ENCODE results near the gene FCHSD2. TPM values are rescaled to one million over a fixed set of nuclear protein-coding genes. Genes with fewer than 3 reads are reported as not detected.

The FCHSD2 gene
- total and polyA plus RNA-seq, 2 of the 13 experiments (the other 11 are each of a cell fraction or from before 2014, with no cell fraction given): 20.5 to 24.8 TPM

GRCh38 chr11:73149105-73149504, 7.0 kb upstream of the FCHSD2 start:
- intact Hi-C loops (cut with micrococcal nuclease; ENCODE audit: unreplicated experiment) (no loop called here), in situ Hi-C loops (cut with HindIII; ENCODE audit: extremely low pct_ligation_motif_present, low pct_unique_long_range_greater_than_20kb) (no loop called here)
- Histone ChIP-seq H3K4me3 (replicated peaks in 1 of 3; ENCODE audit: insufficient read depth in 1 of 3, low read depth in 2 of 3, low read length in 3 of 3) (no peak overlapping the region), H3K36me3 (replicated peaks in 1 of 2; ENCODE audit: control insufficient read depth in 1 of 2, insufficient read depth in 2 of 2, low read length in 2 of 2) (no peaks in the 10 kb centered on the region), H3K9ac (ENCODE audit: insufficient read depth, low read depth, low read length) (no peak overlapping the region), H3K27ac (ENCODE audit: extremely low read length, insufficient read depth, low read length) (peak overlapping the region; percentile 39), H3K9me3 (ENCODE audit: low read length) (no peaks in the 10 kb centered on the region), H3K4me1 (ENCODE audit: insufficient read depth, low read length) (peaks cover 86% of the 10 kb centered on the region), H3K79me2 (ENCODE audit: insufficient read depth, low read length) (no peaks in the 10 kb centered on the region), H2AFZ (ENCODE audit: low read length) (no peak overlapping the region), H3K27me3 (ENCODE audit: control insufficient read depth in 1 of 2, insufficient read depth in 2 of 2, low read length in 2 of 2) (no peaks in the 10 kb centered on the region), H4K20me1 (ENCODE audit: insufficient read depth, low read length) (no peaks in the 10 kb centered on the region), H3K4me2 (ENCODE audit: low read depth, low read length) (no peak overlapping the region)
- BruUV-seq (replicated peaks): no TSS peak
- FAIRE-seq (no peak), ATAC-seq (no peak), DNase-seq (ENCODE audit: low spot score) (no peak)
- 88% methylated on average over 2 of the region's 2 CpGs for WGBS (ENCODE audit: low lambda C conversion rate)
- ChIA-PET CTCF (ENCODE audit: low intra/inter-chr PET ratio, low total read pairs) (no interaction called here), POLR2A (interaction anchor here (1.4 to 6.5 kb wide), 2 partner anchors 8 to 28 kb away, joined by 4 to 45 read pairs; no protein-coding TSS in a partner anchor)
- TF ChIP-seq FOXO4 (CRISPR knock-in tag; conservative IDR thresholded peaks at IDR 0.05) (0 out of 2 replicates have a peak, but pooled peaks have one; percentile 41), MLX (CRISPR knock-in tag; IDR thresholded peaks at IDR 0.05) (no peak)

GRCh38 chr11:73147771-73148681, 5.9 kb upstream of the FCHSD2 start:
- POLR2A ChIA-PET: interaction anchor here (1.4 to 6.5 kb wide), 3 partner anchors 9 to 30 kb away, joined by 4 to 45 read pairs (median 8); no protein-coding TSS in a partner anchor
- no peaks in the 10 kb centered on the region for H3K79me2 ChIP-seq (ENCODE audit: insufficient read depth, low read length)
- H3K4me3 ChIP-seq (replicated peaks in 1 of 3; ENCODE audit: insufficient read depth in 1 of 3, low read depth in 2 of 3, low read length in 3 of 3): no peak overlapping the region
- no peak overlapping the region for H2AFZ ChIP-seq (ENCODE audit: low read length)
- H3K27me3 ChIP-seq (ENCODE audit: control insufficient read depth in 1 of 2, insufficient read depth in 2 of 2, low read length in 2 of 2): no peaks in the 10 kb centered on the region
- H3K36me3 ChIP-seq (replicated peaks in 1 of 2; ENCODE audit: control insufficient read depth in 1 of 2, insufficient read depth in 2 of 2, low read length in 2 of 2): no peaks in the 10 kb centered on the region
- in situ Hi-C loops (cut with HindIII; ENCODE audit: extremely low pct_ligation_motif_present, low pct_unique_long_range_greater_than_20kb) (no loop called here), intact Hi-C loops (cut with micrococcal nuclease; ENCODE audit: unreplicated experiment) (no loop called here)
- CTCF ChIA-PET (ENCODE audit: low intra/inter-chr PET ratio, low total read pairs): no interaction called here
- 88% methylated on average over 10 of the region's 15 CpGs for WGBS (ENCODE audit: low lambda C conversion rate)
- no peak overlapping the region for H3K4me2 ChIP-seq (ENCODE audit: low read depth, low read length)
- no peaks in the 10 kb centered on the region for H3K9me3 ChIP-seq (ENCODE audit: low read length)
- H3K4me1 ChIP-seq (ENCODE audit: insufficient read depth, low read length): peaks cover 86% of the 10 kb centered on the region
- H3K27ac ChIP-seq (ENCODE audit: extremely low read length, insufficient read depth, low read length): no peak overlapping the region
- H4K20me1 ChIP-seq (ENCODE audit: insufficient read depth, low read length): no peaks in the 10 kb centered on the region
- no peak overlapping the region for H3K9ac ChIP-seq (ENCODE audit: insufficient read depth, low read depth, low read length)
- no TSS peak for BruUV-seq (replicated peaks)
- TF ChIP-seq ZNF510 (CRISPR knock-in tag; IDR thresholded peaks at IDR 0.05; ENCODE audit: low read depth) (no peak), ZNF687 (CRISPR knock-in tag; IDR thresholded peaks at IDR 0.05) (0 out of 2 replicates have a peak, but pooled peaks have one; percentile 23)
- FAIRE-seq (no peak), DNase-seq (ENCODE audit: low spot score) (no peak), ATAC-seq (no peak)
